ENCODE data around the gene THEM5.

The THEM5 gene

GRCh38 chr1:151847867-151848596 is 5.5 kb downstream of the THEM5 start:
- no peak overlapping the region for H3K4ac ChIP-seq (ENCODE audit: low read depth, low read length)
- H3K36me3 ChIP-seq (ENCODE audit: control insufficient read depth in 1 of 2, insufficient read depth in 2 of 2, low read length in 2 of 2) = no peaks in the 10 kb centered on the region
- no peak overlapping the region for H2AFZ ChIP-seq (ENCODE audit: insufficient read depth, low read length, poor library complexity)
- no peak for DNase-seq
- H2BK120ac ChIP-seq (ENCODE audit: insufficient read depth, low read length, poor library complexity) = no peak overlapping the region
- peak overlapping the region; percentile 26 for H2AK5ac ChIP-seq (ENCODE audit: low read length)
- no peak overlapping the region for H4K8ac ChIP-seq (ENCODE audit: low read depth, low read length)
- no peak overlapping the region for H2BK12ac ChIP-seq (ENCODE audit: low read length)
- no peaks in the 10 kb centered on the region for H3K9me3 ChIP-seq (ENCODE audit: insufficient read depth, low read depth, low read length)
- no peak overlapping the region for H2BK5ac ChIP-seq (ENCODE audit: low read depth, low read length, poor library complexity)
- no peaks in the 10 kb centered on the region for H3K79me1 ChIP-seq (ENCODE audit: low read length)
- H3K9ac ChIP-seq (ENCODE audit: low read length) = no peak overlapping the region
- no peak overlapping the region for H4K12ac ChIP-seq (ENCODE audit: low read depth, low read length)
- H3K4me1 ChIP-seq (ENCODE audit: control insufficient read depth in 1 of 2, insufficient read depth in 2 of 2, low read length in 2 of 2) = peaks cover 8 to 21% of the 10 kb centered on the region in 2 experiments
- no peak overlapping the region for H4K91ac ChIP-seq (ENCODE audit: low read depth, low read length)
- no peak overlapping the region for H3K27ac ChIP-seq (ENCODE audit: low read depth, low read length)
- H3K18ac ChIP-seq (ENCODE audit: low read length) = no peak overlapping the region
- no CpG with 5 or more reads among the region's 11 CpGs for WGBS (ENCODE audit: extremely low coverage, insufficient coverage, insufficient read length)
- H3K14ac ChIP-seq (ENCODE audit: low read length) = no peak overlapping the region
- no peak overlapping the region for H3K23ac ChIP-seq (ENCODE audit: low read length)
- no peak overlapping the region for H3K4me3 ChIP-seq (ENCODE audit: low read depth, low read length)
- H3K79me2 ChIP-seq (ENCODE audit: control insufficient read depth, insufficient read depth, low read length, poor library complexity) = no peaks in the 10 kb centered on the region
- H3K4me2 ChIP-seq (ENCODE audit: low read length) = no peak overlapping the region
- no peaks in the 10 kb centered on the region for H3K27me3 ChIP-seq (ENCODE audit: insufficient read depth, low read length)

DNA sequence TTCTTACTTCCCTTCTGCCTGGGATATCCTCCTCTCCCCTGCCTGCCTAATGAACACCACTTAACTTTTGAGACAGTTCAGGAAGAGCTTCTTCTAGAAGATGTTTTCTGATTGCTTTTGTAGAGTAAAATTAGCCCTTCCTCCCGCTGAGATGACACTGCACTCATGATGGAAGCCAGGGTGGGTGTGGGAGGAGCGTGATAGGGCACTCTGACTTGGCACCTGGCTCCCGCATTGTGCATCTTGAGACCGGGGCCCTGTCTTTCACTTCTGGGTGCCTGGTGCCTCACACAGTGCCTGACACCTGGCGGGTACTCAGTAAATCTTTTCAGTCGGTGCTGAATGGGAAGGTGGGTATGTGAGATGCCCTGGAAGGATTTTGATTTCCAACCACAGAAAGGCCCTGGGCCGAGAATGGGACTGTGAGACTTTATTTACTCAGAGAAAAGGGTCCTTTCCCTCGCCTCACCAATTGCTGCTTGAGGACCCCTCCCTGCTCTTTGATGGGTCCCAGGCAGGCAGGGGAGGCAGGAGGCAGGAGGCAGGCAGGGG is 6.8 kb downstream of the THEM5 start:
- H3K27me3 ChIP-seq (ENCODE audit: insufficient read depth, low read length) = no peaks in the 10 kb centered on the region
- H4K91ac ChIP-seq (ENCODE audit: low read depth, low read length) = no peak overlapping the region
- H2AK5ac ChIP-seq (ENCODE audit: low read length) = no peak overlapping the region
- no peaks in the 10 kb centered on the region for H3K9me3 ChIP-seq (ENCODE audit: insufficient read depth, low read depth, low read length)
- H3K18ac ChIP-seq (ENCODE audit: low read length) = no peak overlapping the region
- no peak overlapping the region for H2BK120ac ChIP-seq (ENCODE audit: insufficient read depth, low read length, poor library complexity)
- WGBS (ENCODE audit: extremely low coverage, insufficient coverage, insufficient read length) = no CpG with 5 or more reads among the region's 8 CpGs
- no peak overlapping the region for H2AFZ ChIP-seq (ENCODE audit: insufficient read depth, low read length, poor library complexity)
- no peak overlapping the region for H3K4ac ChIP-seq (ENCODE audit: low read depth, low read length)
- H3K14ac ChIP-seq (ENCODE audit: low read length) = peak overlapping the region; percentile 6
- H3K79me2 ChIP-seq (ENCODE audit: control insufficient read depth, insufficient read depth, low read length, poor library complexity) = no peaks in the 10 kb centered on the region
- DNase-seq = no peak
- H2BK12ac ChIP-seq (ENCODE audit: low read length) = no peak overlapping the region
- H3K79me1 ChIP-seq (ENCODE audit: low read length) = no peaks in the 10 kb centered on the region
- no peak overlapping the region for H3K23ac ChIP-seq (ENCODE audit: low read length)
- no peak overlapping the region for H3K27ac ChIP-seq (ENCODE audit: low read depth, low read length)
- H4K12ac ChIP-seq (ENCODE audit: low read depth, low read length) = no peak overlapping the region
- H3K4me3 ChIP-seq (ENCODE audit: low read depth, low read length) = no peak overlapping the region
- H3K4me1 ChIP-seq (ENCODE audit: control insufficient read depth in 1 of 2, insufficient read depth in 2 of 2, low read length in 2 of 2) = peaks cover 8 to 17% of the 10 kb centered on the region in 2 experiments
- H2BK5ac ChIP-seq (ENCODE audit: low read depth, low read length, poor library complexity) = no peak overlapping the region
- H3K36me3 ChIP-seq (ENCODE audit: control insufficient read depth in 1 of 2, insufficient read depth in 2 of 2, low read length in 2 of 2) = no peaks in the 10 kb centered on the region
- H3K4me2 ChIP-seq (ENCODE audit: low read length) = no peak overlapping the region
- no peak overlapping the region for H4K8ac ChIP-seq (ENCODE audit: low read depth, low read length)
- no peak overlapping the region for H3K9ac ChIP-seq (ENCODE audit: low read length)

DNA sequence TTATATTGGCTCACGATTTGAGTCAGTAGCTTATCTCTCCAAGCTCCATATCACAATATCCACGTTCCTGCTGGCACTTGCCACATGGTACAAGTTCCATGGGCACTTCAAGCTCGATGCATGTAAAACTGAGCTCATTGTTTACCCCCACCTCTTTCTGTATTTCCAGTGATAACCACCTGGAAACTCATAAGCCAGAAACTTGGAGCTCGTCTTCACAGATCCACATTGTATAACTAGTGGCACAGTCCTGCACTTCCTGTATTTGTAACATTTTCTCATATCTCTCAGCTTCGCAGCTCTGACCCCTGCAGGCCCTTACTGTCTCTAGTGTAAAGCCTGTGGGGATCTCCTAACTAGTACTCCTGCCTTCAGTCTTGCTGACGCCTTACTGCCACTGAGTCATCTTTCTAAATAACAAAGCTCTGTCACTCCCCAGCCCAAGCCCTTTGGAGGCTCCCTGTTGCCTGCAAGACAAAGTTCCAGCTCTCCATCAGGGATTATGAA is 7.4 kb downstream of the THEM5 start:
- Histone ChIP-seq H2BK5ac (ENCODE audit: low read depth, low read length, poor library complexity) (no peak overlapping the region), H3K27me3 (ENCODE audit: insufficient read depth, low read length) (no peaks in the 10 kb centered on the region), H3K36me3 (ENCODE audit: control insufficient read depth in 1 of 2, insufficient read depth in 2 of 2, low read length in 2 of 2) (no peaks in the 10 kb centered on the region), H2AK5ac (ENCODE audit: low read length) (no peak overlapping the region), H3K4me2 (ENCODE audit: low read length) (no peak overlapping the region), H3K4me1 (ENCODE audit: control insufficient read depth in 1 of 2, insufficient read depth in 2 of 2, low read length in 2 of 2) (peaks cover 8 to 17% of the 10 kb centered on the region in 2 experiments), H3K4me3 (ENCODE audit: low read depth, low read length) (no peak overlapping the region), H4K12ac (ENCODE audit: low read depth, low read length) (no peak overlapping the region), H2BK120ac (ENCODE audit: insufficient read depth, low read length, poor library complexity) (no peak overlapping the region), H3K79me1 (ENCODE audit: low read length) (no peaks in the 10 kb centered on the region), H3K23ac (ENCODE audit: low read length) (no peak overlapping the region), H3K27ac (ENCODE audit: low read depth, low read length) (no peak overlapping the region), H4K91ac (ENCODE audit: low read depth, low read length) (no peak overlapping the region), H3K9me3 (ENCODE audit: insufficient read depth, low read depth, low read length) (no peaks in the 10 kb centered on the region), H3K9ac (ENCODE audit: low read length) (no peak overlapping the region), H3K14ac (ENCODE audit: low read length) (peak overlapping the region; percentile 6), H4K8ac (ENCODE audit: low read depth, low read length) (no peak overlapping the region), H2BK12ac (ENCODE audit: low read length) (no peak overlapping the region), H3K18ac (ENCODE audit: low read length) (no peak overlapping the region), H3K4ac (ENCODE audit: low read depth, low read length) (no peak overlapping the region), H3K79me2 (ENCODE audit: control insufficient read depth, insufficient read depth, low read length, poor library complexity) (no peaks in the 10 kb centered on the region), H2AFZ (ENCODE audit: insufficient read depth, low read length, poor library complexity) (no peak overlapping the region)
- no CpG with 5 or more reads among the region's 6 CpGs for WGBS (ENCODE audit: extremely low coverage, insufficient coverage, insufficient read length)
- DNase-seq = no peak

DNA sequence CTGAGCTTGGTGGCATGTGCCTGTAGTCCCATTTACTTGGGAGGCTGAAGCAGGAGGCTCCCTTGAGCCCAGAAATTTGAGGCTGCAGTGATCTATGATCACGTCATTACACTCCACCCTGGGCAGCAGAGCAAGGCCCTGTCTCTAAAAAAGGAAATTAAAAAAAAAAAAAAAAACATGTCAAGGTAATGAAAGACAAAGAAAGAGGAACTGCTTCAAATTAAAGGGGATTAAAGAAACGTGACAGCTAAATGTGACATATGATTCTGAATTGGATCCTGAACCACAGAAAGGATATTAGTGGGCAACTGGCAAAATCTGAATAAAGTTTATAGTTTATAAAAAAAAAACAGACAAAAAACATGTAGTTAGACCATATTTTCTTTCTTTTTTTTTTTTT is 10.1 kb downstream of the THEM5 start:
- WGBS (ENCODE audit: extremely low coverage, insufficient coverage, insufficient read length) = no CpG with 5 or more reads among the region's 2 CpGs
- peaks cover 5% of the 10 kb centered on the region for H3K79me1 ChIP-seq (ENCODE audit: low read length)
- H3K36me3 ChIP-seq (ENCODE audit: control insufficient read depth in 1 of 2, insufficient read depth in 2 of 2, low read length in 2 of 2) = no peaks in the 10 kb centered on the region
- H3K79me2 ChIP-seq (ENCODE audit: control insufficient read depth, insufficient read depth, low read length, poor library complexity) = peaks cover 5% of the 10 kb centered on the region
- H3K23ac ChIP-seq (ENCODE audit: low read length) = no peak overlapping the region
- H2BK12ac ChIP-seq (ENCODE audit: low read length) = no peak overlapping the region
- no peak overlapping the region for H3K4me3 ChIP-seq (ENCODE audit: low read depth, low read length)
- no peak overlapping the region for H3K27ac ChIP-seq (ENCODE audit: low read depth, low read length)
- peaks cover 2% of the 10 kb centered on the region for H3K9me3 ChIP-seq (ENCODE audit: insufficient read depth, low read depth, low read length)
- H4K12ac ChIP-seq (ENCODE audit: low read depth, low read length) = no peak overlapping the region
- no peak overlapping the region for H2AFZ ChIP-seq (ENCODE audit: insufficient read depth, low read length, poor library complexity)
- H3K4me2 ChIP-seq (ENCODE audit: low read length) = no peak overlapping the region
- no peak overlapping the region for H2BK5ac ChIP-seq (ENCODE audit: low read depth, low read length, poor library complexity)
- H3K4me1 ChIP-seq (ENCODE audit: control insufficient read depth in 1 of 2, insufficient read depth in 2 of 2, low read length in 2 of 2) = peaks cover 21 to 35% of the 10 kb centered on the region in 2 experiments
- no peak overlapping the region for H4K91ac ChIP-seq (ENCODE audit: low read depth, low read length)
- no peak overlapping the region for H2AK5ac ChIP-seq (ENCODE audit: low read length)
- H3K27me3 ChIP-seq (ENCODE audit: insufficient read depth, low read length) = peaks cover 12% of the 10 kb centered on the region
- no peak overlapping the region for H3K4ac ChIP-seq (ENCODE audit: low read depth, low read length)
- no peak for DNase-seq
- H4K8ac ChIP-seq (ENCODE audit: low read depth, low read length) = no peak overlapping the region
- H3K9ac ChIP-seq (ENCODE audit: low read length) = no peak overlapping the region
- H3K14ac ChIP-seq (ENCODE audit: low read length) = no peak overlapping the region
- H3K18ac ChIP-seq (ENCODE audit: low read length) = no peak overlapping the region
- H2BK120ac ChIP-seq (ENCODE audit: insufficient read depth, low read length, poor library complexity) = no peak overlapping the region

Measured in trophoblast cell (in vitro differentiated cells and primary cell).